HepG2 (cell line): Measurements from ENCODE around the gene OR8B4.

Experiments used
- CTCF ChIP-seq: sonication (generic); formaldehyde crosslinking; IDR thresholded peaks from 2 replicates; pipeline ENCODE4 v1.5.0; 2020; ENCODE audit warnings: mild to moderate bottlenecking, missing genetic modification reagents, moderate library complexity
- HINFP ChIP-seq: sonication (generic); formaldehyde crosslinking; IDR thresholded peaks from 2 replicates; pipeline ENCODE4 v1.4.0; 2020; ENCODE audit warnings: low read depth, mild to moderate bottlenecking, missing genetic modification reagents
- NR2F2 ChIP-seq: IDR thresholded peaks from 2 replicates; pipeline ENCODE4 v1.6.1; 2012; ENCODE audit warnings: low read depth, inconsistent platforms, borderline replicate concordance
- POLR2AphosphoS5 ChIP-seq: IDR thresholded peaks from 2 replicates; pipeline ENCODE4 v1.6.1; 2012; ENCODE audit warnings: low read depth, low read length
- RBFOX2 ChIP-seq: fragments of 200-400 bp; formaldehyde crosslinking; IDR thresholded peaks from 2 replicates; pipeline ENCODE4 v1.6.1; 2017; ENCODE audit warnings: low read depth, mild to moderate bottlenecking, low read length
- SRF ChIP-seq: IDR thresholded peaks from 2 replicates; pipeline ENCODE4 v1.6.1; 2011; ENCODE audit warnings: mild to moderate bottlenecking, low read depth, low read length, moderate library complexity
- WIZ ChIP-seq: sonication (generic); formaldehyde crosslinking; IDR thresholded peaks from 2 replicates; pipeline ENCODE4 v1.5.1; 2020; ENCODE audit warnings: mild to moderate bottlenecking, missing genetic modification reagents
- ZNF746 ChIP-seq: sonication (generic); formaldehyde crosslinking; IDR thresholded peaks from 2 replicates; pipeline ENCODE4 v1.8.0; 2022; ENCODE audit warnings: mild to moderate bottlenecking, missing genetic modification reagents

GRCh38 chr11:124441519-124441918 is 16.8 kb upstream of the OR8B4 start:
- TF ChIP-seq CTCF (CRISPR knock-in tag) (no peak), NR2F2 (no peak), ZNF746 (no peak), RBFOX2 (no peak), HINFP (CRISPR knock-in tag) (no peak), WIZ (CRISPR knock-in tag) (no peak), POLR2AphosphoS5 (no peak), SRF (no peak)
